Gastrocnemius medialis (tissue), 4 donors: ENCODE data around the gene PBX1.

Experiments
- POLR2A ChIP-seq, 2 donors: fragments of 450-650 bp; IDR thresholded peaks; one replicate each; pipeline ENCODE4 v1.6.1; 2017; ENCODE audit warnings: antibody characterized with exemption in 2 of 2, mild to moderate bottlenecking in 2 of 2, moderate library complexity in 2 of 2
- TF ChIP-seq, protein P1 (sequence below), 5 experiments: fragments of 450-650 bp in 3 of 5; fragments of 200-600 bp in 2 of 5; sonication (generic) in 2 of 5; IDR thresholded peaks in 4 of 5; conservative IDR thresholded peaks in 1 of 5; 1 replicate in 4 of 5; 2 replicates in 1 of 5; pipeline ENCODE4 v1.5.1; 2016 to 2019; ENCODE audit warnings: antibody characterized with exemption in 5 of 5, mild to moderate bottlenecking in 3 of 5, moderate library complexity in 3 of 5

DNA sequence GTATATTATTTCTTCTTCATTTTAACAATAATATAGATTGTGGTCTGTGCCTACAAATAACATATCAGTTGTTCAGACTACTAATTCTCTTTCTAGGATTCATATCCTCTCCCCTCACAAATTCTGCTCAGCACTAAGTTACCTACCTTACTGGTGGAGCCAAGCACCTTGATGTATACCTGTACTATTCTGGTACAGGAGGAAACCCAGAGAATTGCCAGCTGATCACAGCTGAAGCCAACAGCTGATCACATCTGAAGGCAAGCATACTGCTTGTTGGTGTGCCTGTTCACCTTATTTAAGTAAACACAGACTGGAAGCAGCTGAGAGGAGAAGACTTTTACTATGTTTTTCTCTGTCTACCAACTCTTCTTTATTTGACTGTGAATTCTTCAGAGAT, 101.8 kb downstream of the PBX1 start:
- TF ChIP-seq, protein P1, sequence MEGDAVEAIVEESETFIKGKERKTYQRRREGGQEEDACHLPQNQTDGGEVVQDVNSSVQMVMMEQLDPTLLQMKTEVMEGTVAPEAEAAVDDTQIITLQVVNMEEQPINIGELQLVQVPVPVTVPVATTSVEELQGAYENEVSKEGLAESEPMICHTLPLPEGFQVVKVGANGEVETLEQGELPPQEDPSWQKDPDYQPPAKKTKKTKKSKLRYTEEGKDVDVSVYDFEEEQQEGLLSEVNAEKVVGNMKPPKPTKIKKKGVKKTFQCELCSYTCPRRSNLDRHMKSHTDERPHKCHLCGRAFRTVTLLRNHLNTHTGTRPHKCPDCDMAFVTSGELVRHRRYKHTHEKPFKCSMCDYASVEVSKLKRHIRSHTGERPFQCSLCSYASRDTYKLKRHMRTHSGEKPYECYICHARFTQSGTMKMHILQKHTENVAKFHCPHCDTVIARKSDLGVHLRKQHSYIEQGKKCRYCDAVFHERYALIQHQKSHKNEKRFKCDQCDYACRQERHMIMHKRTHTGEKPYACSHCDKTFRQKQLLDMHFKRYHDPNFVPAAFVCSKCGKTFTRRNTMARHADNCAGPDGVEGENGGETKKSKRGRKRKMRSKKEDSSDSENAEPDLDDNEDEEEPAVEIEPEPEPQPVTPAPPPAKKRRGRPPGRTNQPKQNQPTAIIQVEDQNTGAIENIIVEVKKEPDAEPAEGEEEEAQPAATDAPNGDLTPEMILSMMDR (IDR thresholded peaks at IDR 0.05 in 4 of 5, conservative IDR thresholded peaks at IDR 0.05 in 1 of 5) = no peak
- no peak for TF ChIP-seq POLR2A (IDR thresholded peaks at IDR 0.05)
